Lower lobe of right lung (tissue), 2 donors: ENCODE results near the gene COX6B2. TPM values are rescaled to one million over a fixed set of nuclear protein-coding genes. Genes with fewer than 3 reads are reported as not detected.
"Not testable (repeated sequence)": the region's sequence is repeated elsewhere in the genome, so short reads cannot be mapped to it uniquely, and the experiment has no call there.

Experiments used
- ATAC-seq, 2 donors: fragments of 200-7000 bp; cut with Tn5 transposase; one replicate each; pipeline ENCODE4 v1.9.1; 2020 to 2022; ENCODE audit warnings: mild to moderate bottlenecking in 2 of 2, moderate library complexity in 2 of 2
- DNase-seq: peaks from one replicate; pipeline ENCODE4 v3.0.0-alpha.2; 2020
- H3K27ac ChIP-seq: fragments of 200-600 bp; one replicate; pipeline ENCODE4 v1.8.0; 2022
- H3K27me3 ChIP-seq: fragments of 200-600 bp; one replicate; pipeline ENCODE4 v1.8.0; 2022; ENCODE audit warnings: low read depth
- H3K36me3 ChIP-seq: fragments of 200-600 bp; one replicate; pipeline ENCODE4 v1.8.0; 2022; ENCODE audit warnings: mild to moderate bottlenecking
- H3K4me1 ChIP-seq: fragments of 200-600 bp; one replicate; pipeline ENCODE4 v1.8.0; 2022
- H3K4me3 ChIP-seq: fragments of 200-600 bp; one replicate; pipeline ENCODE4 v1.8.0; 2022; ENCODE audit warnings: mild to moderate bottlenecking
- H3K9me3 ChIP-seq: fragments of 200-600 bp; one replicate; pipeline ENCODE4 v1.8.0; 2022
- intact Hi-C: fragments of 100-400 bp; cut with DNase I; formaldehyde crosslinking; loops from one replicate; pipeline ENCODE4 v1.11.0; 2022
- long read RNA-seq: library from polyadenylated mRNA; unstranded; transcript quantifications from one replicate; pipeline ENCODE4 v2.0.0, GENCODE V29; 2021
- total RNA-seq: library from RNA; stranded (reverse); fragmentation: NEBNext Ultra II Directional; extraction: Animal tissue kit (Norgen Biotek cat#: 25700); gene quantifications from one replicate; pipeline ENCODE4 v1.2.1, GENCODE V29; 2021
- TF ChIP-seq, protein P1 (sequence below): fragments of 200-600 bp; IDR thresholded peaks from one replicate; pipeline ENCODE4 v1.8.0; 2022; ENCODE audit warnings: antibody characterized with exemption, mild to moderate bottlenecking
- donor health status: DM: no; HTN: yes; CAD: no; lungs with severe emphysema.

The COX6B2 gene, protein sequence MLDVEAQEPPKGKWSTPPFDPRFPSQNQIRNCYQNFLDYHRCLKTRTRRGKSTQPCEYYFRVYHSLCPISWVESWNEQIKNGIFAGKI
- total RNA-seq: not detected
- long read RNA-seq, partial matches to known transcripts: 0 of 2 reads
- long read RNA-seq, other reads (novel, unspliced or antisense): 2 of 2 reads

DNA sequence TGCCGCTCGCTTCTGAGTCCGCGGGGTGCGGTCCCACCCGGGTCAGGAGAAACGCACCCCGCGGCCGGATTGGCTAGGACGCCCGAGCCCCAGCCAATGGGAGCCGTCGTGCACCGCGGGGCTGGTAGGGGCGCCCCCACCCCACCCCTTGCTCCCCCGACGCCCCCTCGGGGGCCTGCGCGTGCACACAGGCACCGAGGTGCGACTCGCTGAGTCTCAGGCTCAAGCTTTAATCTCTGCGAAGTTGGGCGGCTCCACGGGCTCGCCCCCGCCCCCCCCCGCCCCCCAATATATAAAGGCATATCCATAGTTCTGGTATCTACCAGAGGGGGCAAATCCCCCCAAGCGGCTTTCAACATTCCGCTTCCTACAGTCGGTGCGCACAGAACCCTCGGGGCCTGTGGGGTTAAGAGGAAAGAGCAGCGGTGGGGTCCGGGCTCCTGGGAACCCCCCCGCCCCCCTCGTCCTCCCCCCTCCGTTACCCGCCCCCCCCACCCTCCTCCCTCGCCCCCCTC lies at the start of gene COX6B2:
TSS of gene COX6B2 (minus strand) at position 22 of the 515 bp plus-strand sequence. CDS start 198 bp downstream, outside the sequence.
- ATAC-seq: no peak
- Histone ChIP-seq H3K4me1 (peaks cover 8% of the 10 kb centered on the region), H3K36me3 (no peaks in the 10 kb centered on the region), H3K9me3 (no peaks in the 10 kb centered on the region), H3K27ac (no peak within 1 kb of the TSS), H3K4me3 (peak within 1 kb of the TSS; percentile 53), H3K27me3 (peaks cover 61% of the 10 kb centered on the region)
- peak; percentile 45 for DNase-seq
- intact Hi-C loops: no loop called here
- TF ChIP-seq, protein P1, sequence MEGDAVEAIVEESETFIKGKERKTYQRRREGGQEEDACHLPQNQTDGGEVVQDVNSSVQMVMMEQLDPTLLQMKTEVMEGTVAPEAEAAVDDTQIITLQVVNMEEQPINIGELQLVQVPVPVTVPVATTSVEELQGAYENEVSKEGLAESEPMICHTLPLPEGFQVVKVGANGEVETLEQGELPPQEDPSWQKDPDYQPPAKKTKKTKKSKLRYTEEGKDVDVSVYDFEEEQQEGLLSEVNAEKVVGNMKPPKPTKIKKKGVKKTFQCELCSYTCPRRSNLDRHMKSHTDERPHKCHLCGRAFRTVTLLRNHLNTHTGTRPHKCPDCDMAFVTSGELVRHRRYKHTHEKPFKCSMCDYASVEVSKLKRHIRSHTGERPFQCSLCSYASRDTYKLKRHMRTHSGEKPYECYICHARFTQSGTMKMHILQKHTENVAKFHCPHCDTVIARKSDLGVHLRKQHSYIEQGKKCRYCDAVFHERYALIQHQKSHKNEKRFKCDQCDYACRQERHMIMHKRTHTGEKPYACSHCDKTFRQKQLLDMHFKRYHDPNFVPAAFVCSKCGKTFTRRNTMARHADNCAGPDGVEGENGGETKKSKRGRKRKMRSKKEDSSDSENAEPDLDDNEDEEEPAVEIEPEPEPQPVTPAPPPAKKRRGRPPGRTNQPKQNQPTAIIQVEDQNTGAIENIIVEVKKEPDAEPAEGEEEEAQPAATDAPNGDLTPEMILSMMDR: no peak

DNA sequence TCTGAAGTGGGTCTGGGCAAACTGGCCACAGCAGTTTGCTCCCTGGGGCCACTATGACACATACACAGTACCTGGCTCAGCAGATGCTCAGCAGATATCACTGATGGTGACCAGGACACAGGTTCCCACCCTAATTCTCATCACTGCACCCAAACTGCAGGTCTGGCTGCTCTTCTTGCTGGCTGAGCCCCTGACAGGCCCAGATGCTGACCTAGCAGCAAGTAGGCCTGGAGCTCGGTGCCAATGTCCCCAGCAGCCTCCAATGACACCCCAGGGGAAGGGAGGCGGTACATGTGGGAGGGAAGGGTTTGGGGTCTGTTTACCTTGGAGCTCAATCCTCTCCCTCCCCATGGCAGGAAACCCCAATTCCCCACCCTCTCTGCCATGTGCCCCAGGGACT lies 48.0 kb upstream of the COX6B2 start:
- intact Hi-C loops: no loop called here
- TF ChIP-seq, protein P1: no peak
- no peaks in the 10 kb centered on the region for H3K9me3 ChIP-seq
- DNase-seq (no peak), ATAC-seq (no peak)
- H3K4me1 ChIP-seq: peaks cover 14% of the 10 kb centered on the region
- H3K27ac ChIP-seq: no peak overlapping the region
- no peak overlapping the region for H3K4me3 ChIP-seq
- no peaks in the 10 kb centered on the region for H3K27me3 ChIP-seq
- peaks cover 58% of the 10 kb centered on the region for H3K36me3 ChIP-seq

DNA sequence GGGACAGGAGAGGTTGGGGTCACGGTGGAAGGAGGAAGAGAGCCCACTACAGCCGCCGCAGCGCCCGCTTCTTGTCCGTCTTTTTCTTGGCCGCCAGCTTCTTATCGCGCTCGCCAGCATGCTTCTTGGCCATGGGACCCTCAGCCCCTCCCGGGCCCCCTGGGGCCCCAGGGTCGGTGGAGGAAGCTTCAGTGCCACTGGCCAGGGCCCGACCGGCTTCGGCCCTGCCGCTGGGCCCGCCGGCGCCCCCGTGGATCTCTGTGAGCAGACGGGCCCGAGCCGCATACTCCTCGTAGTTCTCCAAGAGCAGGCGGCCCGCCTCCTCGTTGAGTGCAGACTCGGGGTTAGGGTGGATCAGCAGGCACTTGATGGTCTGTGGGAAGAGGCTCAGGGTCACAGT lies 46.9 kb upstream of the COX6B2 start:
- H3K9me3 ChIP-seq, intact Hi-C loops, ATAC-seq, H3K4me1 ChIP-seq, H3K27me3 ChIP-seq, H3K27ac ChIP-seq, H3K4me3 ChIP-seq, DNase-seq: not testable (repeated sequence)
- H3K36me3 ChIP-seq: peaks cover 57% of the 10 kb centered on the region

DNA sequence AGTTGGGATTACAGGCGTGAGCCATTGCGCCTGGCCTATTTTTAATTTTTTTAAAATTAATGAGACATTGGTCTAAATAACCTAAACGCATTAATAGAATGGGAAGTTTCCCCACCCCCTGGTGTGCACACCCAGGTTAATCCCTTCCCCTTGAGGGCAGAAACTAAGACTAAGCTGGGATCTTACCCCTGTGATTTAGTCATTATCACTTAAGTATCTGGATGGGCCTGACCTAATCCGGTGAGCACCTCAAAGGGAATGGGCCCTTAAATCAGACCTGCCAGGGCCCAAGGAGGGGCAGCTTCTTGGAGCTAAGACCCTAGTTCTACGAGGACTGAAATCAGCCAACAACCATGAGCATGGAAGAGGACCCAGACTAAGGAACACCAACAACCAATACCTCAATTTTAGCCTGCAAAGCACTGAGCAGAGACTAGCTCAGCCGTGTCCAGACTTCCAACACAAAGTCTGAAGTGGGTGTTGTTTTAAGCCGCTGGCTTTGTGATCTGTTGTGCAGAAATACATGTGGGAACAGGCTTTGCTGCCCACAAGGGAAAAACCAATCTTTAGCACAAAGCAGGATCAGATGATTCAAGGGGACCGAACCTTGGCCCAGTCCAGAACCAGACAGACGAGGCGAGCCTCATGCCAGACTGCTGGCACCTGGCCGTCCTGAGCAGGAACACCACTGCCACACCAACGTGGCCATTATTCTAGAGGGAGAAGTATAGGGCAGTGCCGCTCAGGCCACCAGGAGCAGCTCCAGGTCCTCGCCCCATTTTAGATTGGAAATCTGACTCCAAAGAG lies 46.0 kb upstream of the COX6B2 start:
- no peak overlapping the region for H3K4me3 ChIP-seq

DNA sequence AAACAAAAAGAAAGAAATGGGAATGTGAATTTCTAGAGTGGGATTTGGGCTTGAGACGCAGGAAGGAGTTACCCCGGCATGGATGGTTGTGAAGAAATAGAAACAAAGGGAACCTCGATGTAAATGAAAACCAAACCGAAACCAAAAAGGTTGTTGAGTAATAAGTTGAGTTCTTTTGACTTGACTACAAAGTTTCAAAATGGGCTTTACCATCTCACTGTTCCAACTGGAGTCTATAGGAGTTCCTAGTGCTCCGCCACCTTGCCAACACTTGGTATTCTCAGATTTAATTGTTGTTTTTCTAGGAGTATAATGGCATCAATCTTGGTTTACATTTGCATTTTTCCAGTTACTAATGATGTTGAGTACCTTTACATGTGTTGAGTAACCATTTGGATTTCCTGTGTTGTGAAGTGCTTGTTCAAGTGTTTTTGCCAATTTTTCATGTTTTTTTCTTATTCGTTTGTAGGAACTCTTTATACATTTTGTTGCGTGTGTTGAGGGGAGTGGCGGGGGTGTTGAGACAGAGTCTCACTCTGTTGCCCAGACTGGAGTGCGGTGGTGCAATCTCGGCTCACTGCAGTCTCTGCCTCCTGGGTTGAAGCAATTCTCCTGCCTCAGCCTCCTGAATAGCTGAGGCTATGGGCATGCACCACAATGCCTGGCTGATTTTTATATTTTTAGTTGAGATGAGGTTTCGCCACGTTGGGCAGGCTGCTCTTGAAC lies 43.8 kb upstream of the COX6B2 start:
- ATAC-seq: peak; percentile 54 to 59
- Histone ChIP-seq H3K9me3 (no peaks in the 10 kb centered on the region), H3K27ac (no peak overlapping the region), H3K4me3 (peak overlapping the region; percentile 7), H3K36me3 (peaks cover 31% of the 10 kb centered on the region), H3K4me1 (no peaks in the 10 kb centered on the region), H3K27me3 (no peaks in the 10 kb centered on the region)
- DNase-seq: peak; percentile 74
- TF ChIP-seq, protein P1: no peak
- intact Hi-C loops: no loop called here

More for the DNA sequence above, 46.0 kb upstream of the COX6B2 start:
- intact Hi-C loops: no loop called here
- no peaks in the 10 kb centered on the region for H3K27me3 ChIP-seq
- H3K4me1 ChIP-seq: no peaks in the 10 kb centered on the region
- H3K9me3 ChIP-seq: no peaks in the 10 kb centered on the region
- no peak overlapping the region for H3K27ac ChIP-seq
- peaks cover 48% of the 10 kb centered on the region for H3K36me3 ChIP-seq
- TF ChIP-seq, protein P1: no peak
- DNase-seq (no peak), ATAC-seq (no peak)
